ENCODE results near the gene BSN.

The BSN gene

DNA sequence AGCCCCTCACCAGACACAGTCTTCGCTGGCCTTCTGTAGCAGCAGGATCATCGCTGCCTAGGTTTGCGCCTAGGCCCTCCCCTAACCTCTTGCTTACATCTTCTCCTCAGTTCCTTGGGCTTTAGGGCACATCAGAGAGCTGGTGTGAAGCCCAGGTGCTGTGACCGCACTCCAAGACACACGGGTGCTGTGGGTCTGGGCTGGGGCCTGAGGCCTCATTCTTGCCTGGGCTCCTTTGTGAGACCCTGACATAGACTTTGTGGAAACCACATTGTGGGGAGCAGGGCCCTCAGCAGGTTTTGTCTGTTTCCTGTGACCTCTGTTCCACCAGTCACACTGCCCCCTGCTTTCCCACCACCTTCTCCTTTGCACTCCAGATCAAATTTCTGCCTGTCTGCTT, 157.2 kb downstream of the BSN start:
- H3K27ac ChIP-seq: no peak overlapping the region
- TF ChIP-seq CTCF (IDR thresholded peaks at IDR 0.05) (no peak), ZFX (IDR thresholded peaks at IDR 0.05; ENCODE audit: borderline replicate concordance) (no peak)

DNA sequence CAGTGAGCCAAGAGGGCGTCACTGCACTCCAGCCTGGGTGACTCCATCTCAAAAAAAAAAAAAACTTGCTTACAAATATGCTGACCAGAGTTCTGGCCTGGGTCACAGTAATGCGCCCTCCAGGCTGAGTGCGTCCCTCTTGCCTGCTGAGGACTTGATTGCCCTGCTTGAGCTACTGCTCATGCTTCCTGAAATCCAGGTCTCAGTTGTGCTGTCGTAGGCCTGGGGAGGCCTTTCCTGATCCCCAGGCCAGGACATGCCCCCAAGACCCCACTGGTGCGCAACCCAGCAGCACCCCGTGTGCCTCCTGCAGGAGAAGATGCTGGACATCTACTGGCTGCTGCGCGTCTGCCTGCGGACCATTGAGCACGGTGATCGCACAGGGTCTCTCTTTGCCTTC, 157.9 kb downstream of the BSN start:
- TF ChIP-seq ZFX (IDR thresholded peaks at IDR 0.05; ENCODE audit: borderline replicate concordance) (no peak), CTCF (IDR thresholded peaks at IDR 0.05) (no peak)
- H3K27ac ChIP-seq: no peak overlapping the region

DNA sequence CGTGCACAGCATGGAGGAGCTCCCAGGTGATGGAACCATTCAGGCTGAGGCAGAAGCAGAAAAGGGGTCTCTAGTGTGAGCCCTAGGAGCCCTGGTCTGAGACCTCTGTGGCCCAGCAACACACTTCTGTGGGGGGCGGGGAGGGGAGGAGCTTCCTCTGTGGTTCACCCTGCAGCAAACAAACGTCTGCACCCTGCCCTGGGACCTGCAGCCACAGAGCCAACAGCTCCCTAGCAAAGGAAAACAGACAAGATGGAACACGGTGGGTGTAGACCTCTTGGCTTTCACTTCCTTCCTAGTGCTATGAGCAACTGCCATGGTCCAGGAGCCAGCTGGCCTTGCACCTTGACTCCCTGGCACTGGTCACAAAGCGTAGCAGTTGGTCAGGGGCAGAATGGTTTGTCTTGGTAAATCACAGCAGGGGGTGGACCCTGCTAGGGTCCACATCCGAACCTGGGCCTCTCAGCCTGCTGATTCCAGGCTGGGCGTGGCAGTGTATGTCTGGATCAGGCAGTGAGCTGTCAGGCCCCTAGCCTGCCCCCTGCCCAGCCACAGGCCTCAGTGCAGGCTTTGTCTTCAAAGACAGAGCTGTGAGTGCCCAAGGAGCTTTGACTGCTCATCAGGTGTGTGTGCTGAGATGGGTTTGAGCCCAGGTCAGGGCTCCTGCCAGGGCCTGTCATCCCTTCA, 158.5 kb downstream of the BSN start:
- no peak overlapping the region for H3K27ac ChIP-seq

GRCh38 chr3:49713336-49714105, 159.2 kb downstream of the BSN start:
- H3K27ac ChIP-seq: no peak overlapping the region
- TF ChIP-seq ZFX (IDR thresholded peaks at IDR 0.05; ENCODE audit: borderline replicate concordance): no peak
- TF ChIP-seq CTCF (IDR thresholded peaks at IDR 0.05): no peak

More for the DNA sequence above, 158.5 kb downstream of the BSN start:
- TF ChIP-seq CTCF (IDR thresholded peaks at IDR 0.05) (no peak), ZFX (IDR thresholded peaks at IDR 0.05; ENCODE audit: borderline replicate concordance) (no peak)

GRCh38 chr3:49714728-49715550, 160.7 kb downstream of the BSN start:
- no peak overlapping the region for H3K27ac ChIP-seq
- no peak for TF ChIP-seq ZFX (IDR thresholded peaks at IDR 0.05; ENCODE audit: borderline replicate concordance)
- TF ChIP-seq CTCF (IDR thresholded peaks at IDR 0.05): no peak

DNA sequence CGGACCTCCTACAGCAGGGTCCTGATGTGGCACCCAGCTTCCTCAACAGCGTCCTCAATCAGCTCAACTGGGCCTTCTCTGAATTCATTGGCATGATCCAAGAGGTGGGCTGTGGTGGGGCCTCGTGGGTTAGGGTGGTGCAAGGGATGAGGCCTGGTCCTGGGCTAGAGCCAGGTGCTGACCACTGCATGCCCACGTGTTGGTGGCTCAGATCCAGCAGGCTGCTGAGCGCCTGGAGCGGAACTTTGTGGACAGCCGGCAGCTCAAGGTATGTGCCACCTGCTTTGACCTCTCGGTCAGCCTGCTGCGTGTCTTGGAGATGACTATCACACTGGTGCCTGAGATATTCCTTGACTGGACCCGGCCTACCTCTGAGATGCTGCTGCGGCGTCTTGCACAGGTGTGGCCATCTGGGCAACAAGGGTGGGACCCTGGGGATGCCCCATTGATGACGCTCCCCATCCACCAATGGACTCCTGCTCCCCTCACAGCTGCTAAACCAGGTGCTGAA, 161.4 kb downstream of the BSN start:
- no peak for TF ChIP-seq CTCF (IDR thresholded peaks at IDR 0.05)
- TF ChIP-seq ZFX (IDR thresholded peaks at IDR 0.05; ENCODE audit: borderline replicate concordance): no peak
- H3K27ac ChIP-seq: no peak overlapping the region

All from 22Rv1 (cell line).